NCI-H446 treated with DMSO at 0.1 percent for 48 hours (cell line): ENCODE data around the gene LIFR.

Source experiments
- DNase-seq: peaks from one replicate; lab custom pipeline; 2025; lab: John Stamatoyannopoulos, UW

LIFR gene

DNA sequence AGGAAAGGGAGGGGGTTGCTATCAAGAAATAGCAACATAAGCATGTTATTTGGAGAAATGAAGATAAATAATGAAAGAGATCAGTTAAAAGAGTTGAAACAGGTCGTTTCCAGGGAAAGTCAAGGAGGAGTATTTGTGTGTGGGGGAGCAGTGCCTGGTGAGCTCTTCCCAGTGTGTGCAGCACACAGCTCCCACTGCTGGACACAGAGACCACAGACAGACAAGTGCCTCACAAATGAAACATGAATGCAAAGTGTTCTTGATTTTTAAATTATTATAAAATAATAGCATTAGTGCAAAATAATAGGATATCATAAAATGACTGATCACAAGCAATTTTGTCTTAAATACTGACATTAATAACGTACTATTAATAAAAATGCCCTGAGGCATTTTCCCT, 40.8 kb downstream of the LIFR start:
- no peak for DNase-seq

DNA sequence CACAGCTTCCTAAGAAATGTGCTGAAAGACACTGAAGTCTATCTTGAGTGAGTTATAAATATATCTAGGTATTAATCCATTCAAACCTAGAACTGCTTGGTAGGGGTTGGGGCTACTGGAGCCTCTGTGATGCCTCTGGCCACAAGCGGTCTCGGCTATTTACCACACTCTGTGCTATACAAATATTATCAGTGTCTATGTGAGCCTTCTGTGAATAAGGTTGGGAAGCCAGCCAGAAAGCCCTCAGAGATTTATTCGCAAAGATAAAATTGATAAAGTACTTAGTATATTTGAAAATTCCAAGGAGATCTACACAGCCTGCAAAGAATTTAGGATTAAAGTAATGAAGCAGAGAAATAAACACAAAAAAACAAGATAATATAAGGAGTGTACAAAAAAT, 41.4 kb downstream of the LIFR start:
- no peak for DNase-seq

DNA sequence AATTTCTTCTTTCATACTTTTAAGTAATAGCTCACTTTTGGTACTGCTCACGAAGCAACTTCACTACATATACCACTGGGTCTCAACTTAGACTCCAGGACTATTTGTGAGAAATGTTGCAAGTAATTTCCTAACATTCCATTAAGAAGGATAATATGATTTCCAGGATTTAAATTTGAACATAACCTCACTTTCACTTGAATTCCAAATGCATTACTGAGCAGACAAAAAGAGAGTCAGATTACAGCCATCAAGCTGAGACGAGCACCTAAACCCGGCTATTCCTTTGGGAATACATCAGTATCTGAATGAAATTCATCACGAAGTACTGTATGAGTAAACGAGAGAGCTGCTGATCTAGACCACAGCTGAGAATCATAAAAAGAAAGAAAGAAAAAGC, 47.3 kb downstream of the LIFR start:
- no peak for DNase-seq

- DNase-seq = no peak
These were observed 50.1 kb downstream of the LIFR start for GRCh38 chr5:38506302-38506701.

DNA sequence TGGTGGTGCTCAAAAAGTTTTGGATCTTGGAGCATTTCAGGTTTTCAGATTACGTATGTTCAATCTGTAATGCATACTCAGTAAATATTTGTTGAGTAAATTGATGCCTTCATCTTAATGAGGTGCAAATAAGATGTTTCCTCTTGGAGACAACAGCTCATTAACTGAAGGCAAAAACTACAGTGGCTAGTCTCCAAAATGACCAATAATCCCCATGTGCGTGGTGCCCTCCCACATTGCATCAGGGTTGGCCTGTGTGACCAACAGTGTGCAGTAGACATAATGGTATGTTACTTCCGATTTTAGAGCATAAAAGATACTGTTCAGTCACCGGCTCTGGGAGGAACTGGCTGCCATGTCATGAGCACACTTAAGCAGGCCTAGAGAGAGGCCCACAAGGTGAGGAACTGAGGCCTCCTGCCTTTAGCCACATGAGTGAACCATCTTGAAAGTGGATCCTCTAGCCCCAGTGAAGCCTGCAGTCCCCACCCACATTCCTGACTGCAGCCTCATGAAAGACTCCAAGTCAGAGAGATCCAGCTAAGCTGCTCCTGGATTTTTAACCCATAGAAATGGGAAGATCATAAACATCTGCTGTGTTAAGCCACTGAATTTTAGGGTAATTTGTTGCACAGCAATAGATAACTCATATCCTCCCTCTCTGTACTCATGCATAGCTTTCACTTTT, 55.7 kb downstream of the LIFR start:
- DNase-seq = no peak

GRCh38 chr5:38497946-38498345, 58.5 kb downstream of the LIFR start:
- DNase-seq = no peak

- DNase-seq = no peak
These were observed 61.7 kb downstream of the LIFR start for GRCh38 chr5:38494763-38495162.

DNA sequence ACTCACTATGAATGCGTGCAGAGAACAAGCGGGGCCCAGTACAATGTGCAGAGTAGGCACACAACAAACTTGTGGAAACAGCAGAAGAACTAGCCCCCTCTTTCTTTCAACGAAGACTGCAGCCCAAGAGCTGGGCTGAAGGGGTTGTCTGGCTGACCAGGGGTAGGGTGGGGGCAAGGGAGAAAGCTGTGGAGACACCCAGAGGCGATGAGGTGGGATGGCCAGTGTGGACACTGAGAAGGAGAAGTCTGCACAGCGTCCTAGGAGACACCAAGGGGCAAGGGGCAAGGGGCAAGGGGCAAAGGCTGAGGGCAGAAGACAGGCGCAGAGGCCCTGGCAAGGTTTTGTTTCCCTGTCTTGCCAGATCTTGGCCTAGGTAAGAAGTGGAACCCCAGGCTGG, 62.3 kb downstream of the LIFR start:
- no peak for DNase-seq

- no peak for DNase-seq
These were observed 72.5 kb downstream of the LIFR start for GRCh38 chr5:38483805-38484398.

GRCh38 chr5:38479315-38479904, 77.0 kb downstream of the LIFR start:
- DNase-seq = no peak

- DNase-seq = no peak
These were observed 77.6 kb downstream of the LIFR start for GRCh38 chr5:38478878-38479277.

DNA sequence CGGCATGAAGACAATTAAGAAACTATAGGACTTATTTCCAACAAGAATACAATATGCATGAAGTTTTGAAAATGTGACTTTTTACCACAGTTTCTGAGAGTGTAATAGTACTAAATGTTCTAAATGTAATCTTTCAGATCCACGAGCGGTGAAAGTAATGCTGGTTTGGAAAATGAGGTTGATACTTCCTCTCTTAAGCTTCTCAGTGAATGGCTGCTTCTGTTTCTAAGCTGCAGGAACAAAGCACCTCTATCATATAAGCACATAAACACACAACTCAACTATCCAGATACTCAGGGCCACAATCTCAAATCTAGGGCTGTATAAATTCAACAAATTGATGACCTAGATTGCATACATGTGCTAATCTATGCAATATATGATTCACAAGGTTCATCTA, 78.3 kb downstream of the LIFR start:
- DNase-seq = no peak

- no peak for DNase-seq
These were observed 83.4 kb downstream of the LIFR start for GRCh38 chr5:38473008-38473407.

DNA sequence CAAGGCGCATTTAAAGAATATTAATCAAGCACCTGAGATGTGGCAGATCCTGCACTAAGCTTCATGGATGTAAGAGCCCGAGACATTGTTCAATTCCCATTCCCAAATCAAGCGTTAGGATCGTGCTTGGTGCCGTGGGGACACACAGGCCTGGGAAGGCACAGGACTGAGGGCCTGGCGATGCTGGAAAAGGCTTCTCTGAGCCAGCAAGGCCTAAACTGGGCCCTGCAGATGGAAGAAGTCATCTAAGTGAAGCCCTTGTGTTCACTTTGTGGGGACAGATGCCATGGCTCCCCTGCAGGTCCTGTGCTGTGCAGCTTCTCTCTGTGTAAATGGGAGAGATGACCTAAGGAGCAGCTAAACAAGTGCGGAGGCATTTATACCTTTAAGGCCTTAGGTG, 83.9 kb downstream of the LIFR start:
- no peak for DNase-seq

DNA sequence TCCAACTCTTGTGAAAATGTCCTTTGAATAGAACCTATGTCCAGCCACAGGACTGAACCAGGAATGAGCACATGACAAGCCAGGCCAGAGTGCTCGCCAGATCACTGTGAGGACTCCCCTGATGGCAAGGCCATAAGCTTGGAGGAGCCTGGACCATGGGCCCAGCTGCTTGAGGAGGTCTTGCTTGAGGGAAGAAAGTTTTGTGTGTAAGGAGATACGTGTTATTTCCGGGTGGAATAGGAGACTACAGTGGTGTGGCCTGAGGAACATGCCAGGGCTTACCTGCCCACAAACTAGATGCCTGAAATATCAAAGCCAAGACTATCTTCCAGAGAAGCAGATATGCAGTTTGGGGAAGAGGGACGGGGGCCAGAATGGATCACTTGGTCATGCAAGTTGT, 84.7 kb downstream of the LIFR start:
- no peak for DNase-seq

DNA sequence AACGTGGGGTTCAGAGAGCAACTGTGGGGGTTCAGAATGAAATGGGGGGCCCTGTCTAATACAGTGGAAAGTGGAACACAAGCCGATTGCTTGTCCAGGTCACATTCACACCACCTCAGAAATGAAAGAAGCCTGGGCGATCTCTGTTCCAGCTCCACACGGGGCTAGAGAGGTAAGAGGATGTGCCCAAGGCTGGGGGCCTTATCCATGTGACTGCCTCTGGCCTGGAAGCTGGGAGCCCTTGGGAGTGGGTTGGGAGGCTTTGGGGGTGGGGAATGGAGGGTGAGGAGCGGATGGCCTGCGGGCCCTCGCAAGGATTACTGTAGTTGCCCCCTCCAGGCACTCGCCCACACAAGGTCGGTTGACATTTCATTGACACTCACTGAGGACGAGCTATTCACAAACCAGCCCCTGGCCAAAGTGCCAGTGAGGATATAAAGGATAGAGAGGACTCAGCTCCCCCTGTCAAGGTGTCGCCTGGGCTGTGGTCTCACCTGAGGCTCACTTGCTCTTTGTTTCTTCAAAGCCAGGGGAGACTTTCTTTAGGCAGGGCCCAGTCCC, 86.7 kb downstream of the LIFR start:
- DNase-seq = no peak

DNA sequence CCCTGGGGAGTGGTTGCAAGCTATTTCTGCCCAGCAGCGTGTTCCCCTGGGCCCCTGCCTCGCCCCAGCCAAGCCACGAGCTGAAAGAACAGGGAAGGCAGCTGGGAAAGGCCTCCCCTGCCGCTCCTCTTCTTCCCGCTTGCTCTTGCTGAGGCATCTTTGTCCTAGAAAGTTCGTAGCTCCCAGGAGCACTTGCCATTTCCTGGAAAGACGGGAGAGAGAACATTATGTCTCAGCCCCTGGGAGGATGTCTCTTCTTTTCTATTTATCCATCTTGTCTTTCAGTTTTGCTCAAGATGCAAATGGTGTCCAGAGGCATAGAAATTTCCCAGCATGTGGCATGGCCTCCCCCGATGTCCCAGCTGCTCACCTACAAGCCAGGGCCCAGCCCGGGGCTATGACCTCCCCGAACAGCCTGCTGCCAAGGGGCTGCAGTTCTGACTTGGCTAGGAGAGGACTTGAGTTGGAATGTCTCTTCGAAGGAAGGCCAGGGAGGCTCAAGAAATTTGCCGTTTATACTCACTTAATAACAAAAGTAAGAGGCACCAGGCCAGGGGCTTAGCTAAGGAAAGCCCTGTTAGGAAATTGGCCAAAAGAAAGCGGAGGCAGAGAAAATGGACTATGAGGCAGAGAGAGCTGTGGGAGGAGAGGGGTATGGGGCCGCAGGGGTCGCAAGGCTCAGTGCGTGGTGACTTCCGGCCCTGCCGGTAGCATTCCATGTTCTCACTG, 87.3 kb downstream of the LIFR start:
- DNase-seq = no peak

DNA sequence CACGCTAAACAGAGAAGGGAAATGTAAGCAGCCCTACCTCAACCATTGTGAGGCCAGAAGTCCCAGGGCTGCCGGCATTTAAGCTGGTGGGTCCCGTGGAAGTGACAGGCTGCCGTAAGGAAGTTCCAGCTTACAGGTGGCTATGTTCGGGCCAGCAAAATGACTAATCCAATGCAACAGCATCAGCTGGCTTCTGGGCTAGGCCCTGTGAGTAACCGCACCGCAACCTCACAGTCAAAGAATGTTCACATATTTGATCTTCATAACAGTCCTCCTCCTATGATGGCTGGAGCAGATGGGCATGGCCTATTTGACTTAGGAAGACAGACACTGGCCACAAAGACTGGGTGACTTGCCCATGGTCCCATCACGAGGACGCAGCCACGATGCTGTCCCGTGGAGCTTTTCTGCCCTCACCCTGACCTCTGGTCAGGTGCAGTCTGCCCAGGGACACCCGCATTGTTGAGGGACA, 88.2 kb downstream of the LIFR start:
- no peak for DNase-seq

DNA sequence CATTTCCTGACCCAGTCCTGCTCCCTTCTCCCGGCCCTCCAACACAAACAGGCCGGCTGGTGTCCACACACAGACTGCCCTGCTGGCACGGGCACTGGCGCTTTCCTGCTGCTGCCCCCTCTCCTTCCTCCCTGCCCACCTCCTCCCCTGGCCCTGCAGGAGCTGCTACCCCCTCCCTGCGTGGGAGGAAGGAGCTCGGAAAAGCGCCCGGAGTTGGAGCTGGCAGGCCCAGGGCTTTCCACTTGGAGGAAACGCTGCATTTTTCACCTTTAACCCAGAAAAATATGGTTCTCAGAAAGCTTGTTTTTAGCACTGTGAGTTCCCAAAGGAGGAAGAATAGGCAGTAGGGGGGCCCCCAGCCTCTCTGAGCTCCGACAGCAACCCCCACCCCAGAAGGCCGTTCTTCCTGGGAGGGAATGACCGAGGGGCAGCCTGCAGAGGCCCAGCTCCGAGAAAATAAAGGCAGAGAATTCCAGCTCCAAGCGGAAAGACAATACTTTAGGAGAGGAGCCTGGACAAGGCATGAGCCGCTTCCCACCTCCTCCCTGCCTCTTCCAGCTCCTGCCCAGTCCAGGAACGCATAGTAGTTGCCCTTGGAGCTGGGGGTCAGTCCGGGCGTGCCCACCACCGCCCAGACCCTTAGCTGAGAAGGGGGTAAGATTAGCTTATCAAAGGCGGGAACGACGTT, 88.9 kb downstream of the LIFR start:
- DNase-seq = no peak

DNA sequence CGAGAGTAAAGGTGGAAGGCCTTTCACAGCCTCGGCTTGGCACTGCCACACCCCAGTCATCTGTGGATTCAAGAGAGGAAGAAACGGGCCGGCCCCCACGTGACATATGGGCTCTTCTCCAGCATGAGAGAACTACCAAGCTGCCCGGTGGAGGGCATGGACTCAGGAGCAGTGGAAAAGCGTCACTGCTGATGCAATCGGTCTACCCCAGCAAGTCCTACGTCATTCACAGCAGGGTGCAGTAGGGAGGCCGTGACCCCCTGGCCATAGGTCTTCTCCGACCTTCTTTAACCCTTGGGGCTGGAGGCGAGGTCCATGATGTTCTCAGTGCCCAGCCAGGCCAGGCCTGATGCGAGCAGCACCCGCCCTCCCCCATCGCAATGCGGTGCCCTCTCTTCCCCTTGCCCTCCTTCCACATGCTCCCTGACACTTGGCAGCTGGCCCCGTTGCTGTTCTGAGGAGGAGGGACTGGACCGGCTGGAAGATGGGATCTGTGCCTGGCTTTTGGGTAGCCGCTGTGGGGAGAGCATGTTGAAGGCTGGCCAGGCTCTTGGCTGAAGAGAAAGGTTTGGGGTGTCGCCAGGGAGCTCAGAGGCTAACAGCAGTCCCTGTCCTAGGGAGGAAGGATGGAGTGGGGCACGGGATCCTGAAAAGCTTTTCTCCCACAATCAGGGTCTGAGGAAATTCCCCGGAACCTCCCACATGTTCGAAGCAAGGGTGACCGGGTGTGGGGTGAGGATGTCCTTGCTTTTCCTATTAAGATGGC, 89.8 kb downstream of the LIFR start:
- DNase-seq = no peak

GRCh38 chr5:38465702-38466423, 90.6 kb downstream of the LIFR start:
- no peak for DNase-seq
